Loucy (cell line): ENCODE data around the gene RAI1.

Experiments
- H2AFZ ChIP-seq: fragments of 200-600 bp; sonication (generic); 2 replicates; pipeline ENCODE4 v1.6.0; 2016; ENCODE audit warnings: antibody characterized with exemption, mild to moderate bottlenecking, low read length, moderate library complexity
- H3F3A ChIP-seq: fragments of 200-600 bp; 2 replicates; pipeline ENCODE4 v1.6.0; 2016; ENCODE audit warnings: antibody characterized with exemption, low read depth, mild to moderate bottlenecking
- H3K27me3 ChIP-seq: fragments of 200-600 bp; sonication (generic); 2 replicates; pipeline ENCODE4 v1.6.1; 2014; ENCODE audit warnings: low read length, mild to moderate bottlenecking; ENCODE audit not compliant: insufficient read depth, poor library complexity, severe bottlenecking
- H3K36me3 ChIP-seq: fragments of 200-600 bp; sonication (generic); 2 replicates; pipeline ENCODE4 v1.6.1; 2016; ENCODE audit warnings: low read length; ENCODE audit not compliant: insufficient read depth
- H3K4me1 ChIP-seq: fragments of 200-600 bp; sonication (generic); 2 replicates; pipeline ENCODE4 v1.5.1; 2014; ENCODE audit warnings: low read length, mild to moderate bottlenecking; ENCODE audit not compliant: insufficient read depth, poor library complexity, severe bottlenecking
- H3K4me2 ChIP-seq: fragments of 200-600 bp; sonication (generic); 2 replicates; pipeline ENCODE4 v1.6.0; 2014; ENCODE audit warnings: antibody characterized with exemption, low read length, low read depth, mild to moderate bottlenecking; ENCODE audit not compliant: poor library complexity, severe bottlenecking
- H3K4me3 ChIP-seq: fragments of 200-600 bp; sonication (generic); 2 replicates; pipeline ENCODE4 v1.5.1; 2014; ENCODE audit warnings: low read length, mild to moderate bottlenecking, mixed read lengths; ENCODE audit not compliant: poor library complexity, severe bottlenecking
- H3K79me2 ChIP-seq: fragments of 200-600 bp; sonication (generic); 2 replicates; pipeline ENCODE4 v1.6.1; 2014; ENCODE audit warnings: low read length; ENCODE audit not compliant: insufficient read depth
- H3K9ac ChIP-seq: fragments of 200-600 bp; sonication (generic); 2 replicates; pipeline ENCODE4 v1.6.0; 2014; ENCODE audit warnings: mild to moderate bottlenecking, low read depth, low read length, moderate library complexity; ENCODE audit not compliant: poor library complexity, severe bottlenecking
- H3K9me2 ChIP-seq: fragments of 200-600 bp; sonication (generic); replicated peaks from 2 replicates; pipeline ENCODE4 v1.6.1; 2016; ENCODE audit warnings: low read depth, low read length, mixed read lengths
- H3K9me3 ChIP-seq: fragments of 200-600 bp; sonication (generic); 2 replicates; pipeline ENCODE4 v1.6.1; 2014; ENCODE audit warnings: mild to moderate bottlenecking, antibody characterized with exemption, low read length, low read depth; ENCODE audit not compliant: insufficient read depth
- H4K20me1 ChIP-seq: fragments of 200-600 bp; sonication (generic); 2 replicates; pipeline ENCODE4 v1.6.0; 2014; ENCODE audit warnings: antibody characterized with exemption, low read length, mild to moderate bottlenecking; ENCODE audit not compliant: insufficient read depth, poor library complexity, severe bottlenecking
- EZH2phosphoT487 ChIP-seq: fragments of 200-600 bp; IDR thresholded peaks from 2 replicates; pipeline ENCODE4 v1.6.1; 2018; ENCODE audit warnings: antibody characterized with exemption, mild to moderate bottlenecking, moderate library complexity, borderline replicate concordance
- TF ChIP-seq, protein P1 (sequence below): fragments of 200-600 bp; sonication (generic); conservative IDR thresholded peaks from 2 replicates; pipeline ENCODE4 v1.5.1; 2014; ENCODE audit warnings: mild to moderate bottlenecking, antibody characterized with exemption, low read length

RAI1 gene

DNA sequence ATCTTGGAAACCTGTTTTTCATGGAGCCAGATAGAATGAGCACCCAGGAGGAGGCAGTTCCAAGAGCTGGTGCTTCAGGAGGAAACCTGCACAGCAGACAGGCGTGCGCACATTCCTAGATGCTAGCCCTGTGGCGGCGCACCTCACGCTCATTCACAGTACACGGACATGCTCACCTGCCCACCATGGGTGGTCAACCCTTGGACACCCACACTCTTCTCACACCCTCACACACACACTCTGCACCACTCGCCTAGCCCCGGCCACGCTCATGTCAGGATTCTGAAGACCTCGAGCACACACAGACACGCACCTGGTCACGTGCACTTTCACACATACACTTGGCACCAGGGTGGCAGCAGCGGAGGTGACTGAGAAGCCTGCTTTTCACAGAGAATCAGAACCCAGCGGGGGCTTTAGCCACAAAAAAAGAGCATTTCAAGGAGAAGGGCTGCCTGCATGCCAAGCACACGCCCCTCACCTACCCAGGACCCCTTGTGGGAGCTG, 28.6 kb downstream of the RAI1 start:
- Histone ChIP-seq H3K4me1 (peaks cover 19% of the 10 kb centered on the region), H3K4me3 (no peak overlapping the region), H3F3A (no peaks in the 10 kb centered on the region), H3K9me2 (no peaks in the 10 kb centered on the region), H3K9me3 (no peaks in the 10 kb centered on the region), H3K9ac (no peak overlapping the region), H3K4me2 (no peak overlapping the region), H2AFZ (no peak overlapping the region), H4K20me1 (peaks cover 80% of the 10 kb centered on the region), H3K79me2 (peaks cover 99% of the 10 kb centered on the region), H3K36me3 (peaks cover 23% of the 10 kb centered on the region), H3K27me3 (no peaks in the 10 kb centered on the region)
- TF ChIP-seq EZH2phosphoT487, result no peak
- TF ChIP-seq, protein P1, sequence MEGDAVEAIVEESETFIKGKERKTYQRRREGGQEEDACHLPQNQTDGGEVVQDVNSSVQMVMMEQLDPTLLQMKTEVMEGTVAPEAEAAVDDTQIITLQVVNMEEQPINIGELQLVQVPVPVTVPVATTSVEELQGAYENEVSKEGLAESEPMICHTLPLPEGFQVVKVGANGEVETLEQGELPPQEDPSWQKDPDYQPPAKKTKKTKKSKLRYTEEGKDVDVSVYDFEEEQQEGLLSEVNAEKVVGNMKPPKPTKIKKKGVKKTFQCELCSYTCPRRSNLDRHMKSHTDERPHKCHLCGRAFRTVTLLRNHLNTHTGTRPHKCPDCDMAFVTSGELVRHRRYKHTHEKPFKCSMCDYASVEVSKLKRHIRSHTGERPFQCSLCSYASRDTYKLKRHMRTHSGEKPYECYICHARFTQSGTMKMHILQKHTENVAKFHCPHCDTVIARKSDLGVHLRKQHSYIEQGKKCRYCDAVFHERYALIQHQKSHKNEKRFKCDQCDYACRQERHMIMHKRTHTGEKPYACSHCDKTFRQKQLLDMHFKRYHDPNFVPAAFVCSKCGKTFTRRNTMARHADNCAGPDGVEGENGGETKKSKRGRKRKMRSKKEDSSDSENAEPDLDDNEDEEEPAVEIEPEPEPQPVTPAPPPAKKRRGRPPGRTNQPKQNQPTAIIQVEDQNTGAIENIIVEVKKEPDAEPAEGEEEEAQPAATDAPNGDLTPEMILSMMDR, result no peak

DNA sequence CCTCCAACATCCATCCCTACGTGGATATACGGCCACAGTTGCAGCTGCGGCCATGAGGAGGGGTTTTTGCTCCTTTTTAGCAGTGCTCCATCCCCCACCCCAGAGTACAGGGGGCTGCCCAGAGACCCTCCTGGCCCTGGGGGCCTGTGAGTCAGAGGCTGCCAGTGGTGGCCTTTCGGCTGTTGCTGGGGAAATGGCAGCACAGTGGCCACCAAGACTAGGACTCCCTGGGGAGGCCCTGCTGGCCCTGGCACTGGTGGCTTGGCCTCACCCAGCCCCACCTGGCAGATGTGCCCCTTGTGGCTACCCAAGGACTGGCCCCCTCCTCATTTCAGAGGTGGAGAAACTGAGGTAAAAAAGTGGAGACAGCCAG, 29.1 kb downstream of the RAI1 start:
- Histone ChIP-seq H3K9me3 (no peaks in the 10 kb centered on the region), H4K20me1 (peaks cover 80% of the 10 kb centered on the region), H2AFZ (no peak overlapping the region), H3K4me1 (peaks cover 19% of the 10 kb centered on the region), H3K9me2 (no peaks in the 10 kb centered on the region), H3K4me3 (no peak overlapping the region), H3K36me3 (peaks cover 19% of the 10 kb centered on the region; the same call in 1 of the 2 replicates), H3K4me2 (no peak overlapping the region), H3K9ac (no peak overlapping the region), H3F3A (no peaks in the 10 kb centered on the region), H3K79me2 (peaks cover 99% of the 10 kb centered on the region), H3K27me3 (no peaks in the 10 kb centered on the region)
- TF ChIP-seq EZH2phosphoT487, result no peak
- TF ChIP-seq, protein P1, result no peak

DNA sequence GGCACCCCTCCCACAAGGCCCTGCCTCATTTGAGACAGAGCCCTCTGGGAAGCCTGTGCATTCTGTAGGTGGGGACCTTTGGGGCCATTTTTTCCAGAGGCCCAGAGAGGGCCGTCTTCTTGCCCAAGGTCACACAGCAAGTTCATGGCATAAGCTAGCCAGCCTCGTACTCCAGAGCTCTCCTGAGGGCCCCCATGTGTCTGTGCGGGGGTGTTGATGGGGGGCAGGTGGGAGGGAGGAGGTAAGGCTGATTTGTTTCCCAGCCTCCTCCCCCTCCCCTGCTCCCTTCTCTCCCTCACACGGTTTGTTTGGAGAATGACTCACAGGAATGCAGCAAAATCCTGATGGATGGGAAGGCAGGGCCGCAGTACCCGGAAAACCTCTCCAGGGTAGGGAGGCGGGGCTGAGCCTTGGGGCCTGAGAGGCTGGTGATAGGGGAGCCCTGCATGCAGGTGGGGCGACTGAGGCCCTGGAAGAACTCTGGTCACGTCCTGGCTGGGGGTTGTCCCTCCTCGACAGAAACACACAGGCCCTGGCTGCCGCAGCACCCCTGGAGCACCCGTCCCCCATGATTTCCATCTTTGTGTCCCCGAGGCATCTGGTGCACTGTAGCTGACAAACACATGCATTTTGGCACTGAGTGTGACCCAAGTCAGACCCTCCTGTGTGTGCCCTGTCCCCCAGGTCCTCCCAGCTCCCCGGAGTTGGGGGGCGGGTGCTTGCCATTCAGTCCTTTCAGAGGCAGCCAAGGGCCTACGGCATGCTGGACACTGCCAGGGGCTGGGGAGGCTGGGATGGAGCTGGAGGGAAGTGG, 29.7 kb downstream of the RAI1 start:
- no peak overlapping the region for H3K4me2 ChIP-seq
- peaks cover 19% of the 10 kb centered on the region for H3K4me1 ChIP-seq
- H2AFZ ChIP-seq, result no peak overlapping the region
- TF ChIP-seq EZH2phosphoT487, result no peak
- TF ChIP-seq, protein P1, result no peak
- H3K79me2 ChIP-seq, result peaks cover 99% of the 10 kb centered on the region
- peaks cover 19% of the 10 kb centered on the region; the same call in 1 of the 2 replicates for H3K36me3 ChIP-seq
- H3K9me3 ChIP-seq, result no peaks in the 10 kb centered on the region
- H3K27me3 ChIP-seq, result no peaks in the 10 kb centered on the region
- peaks cover 84% of the 10 kb centered on the region for H4K20me1 ChIP-seq
- no peak overlapping the region for H3K4me3 ChIP-seq
- H3K9me2 ChIP-seq, result no peaks in the 10 kb centered on the region
- no peaks in the 10 kb centered on the region for H3F3A ChIP-seq
- no peak overlapping the region for H3K9ac ChIP-seq
